Thyroid gland (tissue), 4 donors: ENCODE measurements around the gene PIEZO2. TPM values are rescaled to one million over a fixed set of nuclear protein-coding genes. Genes with fewer than 3 reads are reported as not detected.

Experiments
- DNase-seq, 2 donors: peaks; one replicate each; pipeline ENCODE4 v3.0.0-alpha.2; 2019
- H3K27ac ChIP-seq, 3 donors: fragments of 200-600 bp; sonication (generic); 1 replicate in 2 of 3; 2 replicates in 1 of 3; pipeline ENCODE4 v1.5.1; 2016 to 2019; ENCODE audit warnings: mild to moderate bottlenecking in 1 of 3, moderate library complexity in 1 of 3
- H3K27me3 ChIP-seq: fragments of 200-600 bp; sonication (generic); one replicate; pipeline ENCODE4 v1.5.1; 2019
- H3K36me3 ChIP-seq, 2 donors: fragments of 200-600 bp; sonication (generic); one replicate each; pipeline ENCODE4 v1.5.1; 2016 to 2019
- H3K4me1 ChIP-seq, 2 donors: fragments of 200-600 bp; sonication (generic); one replicate each; pipeline ENCODE4 v1.5.1; 2017 to 2019
- H3K4me3 ChIP-seq, 3 donors: fragments of 200-600 bp; sonication (generic); replicated peaks in 1 of 3; 1 replicate in 2 of 3; 2 replicates in 1 of 3; pipeline ENCODE4 v1.5.1; 2016; ENCODE audit warnings: mild to moderate bottlenecking in 1 of 3
- H3K9me3 ChIP-seq: fragments of 200-600 bp; sonication (generic); one replicate; pipeline ENCODE4 v1.5.1; 2017
- POLR2A ChIP-seq, 2 donors: fragments of 450-650 bp; IDR thresholded peaks; one replicate each; pipeline ENCODE4 v1.6.1; 2017; ENCODE audit warnings: antibody characterized with exemption in 2 of 2, mild to moderate bottlenecking in 2 of 2, moderate library complexity in 1 of 2
- WGBS, 2 donors: methylation state at CpG; one replicate each; pipeline ENCODE4 v1.1.5; 2017; 5-methylcytosine and 5-hydroxymethylcytosine counted together
- intact Hi-C: fragments of 100-400 bp; cut with DNase I; formaldehyde crosslinking; loops from one replicate; pipeline ENCODE4 v1.15.1; 2023
- total RNA-seq, 4 donors: library from RNA; depleted of rRNA; stranded (reverse); fragments of >200 nt; gene quantifications; one replicate each; pipeline ENCODE4 v1.2.3, GENCODE V29; 2016
- TF ChIP-seq, protein P1 (sequence below), 6 experiments: fragments of 200-600 bp in 3 of 6; fragments of 450-650 bp in 3 of 6; sonication (generic) in 3 of 6; IDR thresholded peaks; one replicate each; pipeline ENCODE4 v1.5.1; 2016 to 2019; ENCODE audit warnings: antibody characterized with exemption in 6 of 6, mild to moderate bottlenecking in 2 of 6, inconsistent platforms in 1 of 6, moderate library complexity in 1 of 6

PIEZO2 gene
- total RNA-seq, 4 donors from 2014 or later: 5.0 to 13.8 (median 6.1) TPM

DNA sequence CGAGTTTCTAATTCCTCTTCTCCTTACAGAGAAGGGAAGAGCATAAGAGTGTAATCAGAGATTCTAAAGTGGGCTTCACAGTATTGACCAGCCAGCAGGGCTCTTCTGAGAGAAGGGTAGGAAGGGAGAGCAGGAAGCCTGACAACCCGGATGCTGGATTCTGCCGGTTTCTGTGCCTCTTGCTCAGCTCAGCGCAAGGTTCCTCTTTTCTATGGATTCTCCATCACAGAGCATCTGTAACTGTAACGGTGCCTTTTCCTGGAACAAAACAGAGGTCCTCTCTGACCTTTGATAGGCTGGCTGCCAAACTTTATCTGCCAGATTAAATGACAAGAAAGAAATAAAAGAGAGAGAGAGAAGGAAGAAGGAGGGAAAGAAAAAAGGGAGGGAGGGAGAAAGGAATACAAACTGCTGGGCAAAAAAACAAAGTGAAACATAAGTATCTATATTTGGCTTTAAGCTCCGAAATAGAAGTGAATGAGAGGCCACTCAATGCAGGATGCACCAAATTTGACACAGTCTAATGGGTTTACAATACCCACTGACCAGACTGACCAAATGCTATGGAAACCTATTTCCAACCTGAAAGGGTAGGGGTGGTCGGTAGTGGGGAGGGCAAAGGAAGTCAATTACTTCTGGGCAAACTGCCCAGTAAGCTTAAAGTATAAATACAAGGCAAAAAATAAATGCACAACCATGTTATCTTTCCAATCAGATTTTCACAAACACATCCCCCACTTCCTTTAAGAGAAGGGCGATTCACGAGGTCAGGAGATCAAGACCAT lies 59.2 kb downstream of the PIEZO2 start:
- Histone ChIP-seq H3K27ac (no peak overlapping the region), H3K36me3 (no peaks in the 10 kb centered on the region), H3K4me3 (no peak overlapping the region), H3K9me3 (no peaks in the 10 kb centered on the region), H3K4me1 (no peaks in the 10 kb centered on the region), H3K27me3 (no peaks in the 10 kb centered on the region)
- TF ChIP-seq, protein P1, sequence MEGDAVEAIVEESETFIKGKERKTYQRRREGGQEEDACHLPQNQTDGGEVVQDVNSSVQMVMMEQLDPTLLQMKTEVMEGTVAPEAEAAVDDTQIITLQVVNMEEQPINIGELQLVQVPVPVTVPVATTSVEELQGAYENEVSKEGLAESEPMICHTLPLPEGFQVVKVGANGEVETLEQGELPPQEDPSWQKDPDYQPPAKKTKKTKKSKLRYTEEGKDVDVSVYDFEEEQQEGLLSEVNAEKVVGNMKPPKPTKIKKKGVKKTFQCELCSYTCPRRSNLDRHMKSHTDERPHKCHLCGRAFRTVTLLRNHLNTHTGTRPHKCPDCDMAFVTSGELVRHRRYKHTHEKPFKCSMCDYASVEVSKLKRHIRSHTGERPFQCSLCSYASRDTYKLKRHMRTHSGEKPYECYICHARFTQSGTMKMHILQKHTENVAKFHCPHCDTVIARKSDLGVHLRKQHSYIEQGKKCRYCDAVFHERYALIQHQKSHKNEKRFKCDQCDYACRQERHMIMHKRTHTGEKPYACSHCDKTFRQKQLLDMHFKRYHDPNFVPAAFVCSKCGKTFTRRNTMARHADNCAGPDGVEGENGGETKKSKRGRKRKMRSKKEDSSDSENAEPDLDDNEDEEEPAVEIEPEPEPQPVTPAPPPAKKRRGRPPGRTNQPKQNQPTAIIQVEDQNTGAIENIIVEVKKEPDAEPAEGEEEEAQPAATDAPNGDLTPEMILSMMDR (IDR thresholded peaks at IDR 0.05): no peak
- TF ChIP-seq POLR2A (IDR thresholded peaks at IDR 0.05): no peak
- WGBS, 2 donors: 24 to 25% methylated on average over 9 of the region's 9 CpGs
- no peak for DNase-seq
- intact Hi-C loops: no loop called here

DNA sequence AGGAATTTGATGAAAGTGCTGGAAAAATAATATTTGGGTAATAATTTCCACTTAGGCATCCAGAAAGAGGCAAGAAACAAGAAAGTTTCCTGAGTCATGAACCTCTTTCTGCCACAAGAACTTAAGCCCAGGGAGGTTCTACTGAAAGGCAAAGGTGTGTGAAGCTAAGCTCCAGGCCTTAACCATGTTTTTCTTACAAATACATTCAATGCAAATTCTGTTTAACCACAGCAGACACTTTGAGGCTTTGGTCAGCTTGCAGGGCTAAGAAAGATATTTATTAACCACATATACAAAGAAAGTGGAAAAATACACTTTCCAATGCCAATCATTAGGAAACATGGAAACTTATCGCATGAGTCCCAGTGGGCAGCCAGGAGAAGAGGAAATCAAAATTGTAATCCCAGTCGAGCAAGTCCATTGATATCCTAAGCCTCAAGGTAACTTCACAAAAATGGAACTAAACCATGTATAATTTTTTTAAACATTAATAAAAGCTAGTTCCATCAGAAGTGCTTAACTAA lies 68.3 kb downstream of the PIEZO2 start:
- intact Hi-C loops: no loop called here
- 94 to 96% methylated on average over 2 of the region's 2 CpGs for WGBS, 2 donors
- TF ChIP-seq, protein P1 (IDR thresholded peaks at IDR 0.05): no peak
- TF ChIP-seq POLR2A (IDR thresholded peaks at IDR 0.05): no peak

DNA sequence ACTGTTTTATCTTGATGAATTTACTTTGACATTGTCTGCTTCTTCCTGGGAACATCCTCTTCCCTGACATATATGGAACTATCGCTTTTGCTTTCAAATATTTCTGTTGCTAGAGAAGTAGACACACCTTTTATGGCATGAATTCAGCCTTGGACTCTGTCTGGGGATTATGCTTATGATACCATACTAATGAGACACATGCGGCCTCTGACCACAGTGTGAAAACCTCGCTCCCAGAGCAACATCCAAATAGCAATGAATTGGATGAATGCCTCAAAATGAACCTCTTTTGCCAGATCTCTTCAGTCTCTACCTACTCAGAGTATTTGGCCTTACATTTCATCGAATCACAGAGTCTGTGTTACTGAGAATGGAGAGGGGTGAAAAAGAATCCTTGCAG lies 70.9 kb downstream of the PIEZO2 start:
- H3K9me3 ChIP-seq: no peaks in the 10 kb centered on the region
- H3K36me3 ChIP-seq: no peaks in the 10 kb centered on the region
- no peaks in the 10 kb centered on the region for H3K27me3 ChIP-seq
- intact Hi-C loops: no loop called here
- no peak overlapping the region for H3K27ac ChIP-seq
- no peak overlapping the region for H3K4me3 ChIP-seq
- H3K4me1 ChIP-seq: peaks cover 4 to 11% of the 10 kb centered on the region in 2 donors
- WGBS, 2 donors: 80 to 87% methylated on average over 4 of the region's 4 CpGs
- DNase-seq: no peak
- TF ChIP-seq, protein P1 (IDR thresholded peaks at IDR 0.05): no peak
- no peak for TF ChIP-seq POLR2A (IDR thresholded peaks at IDR 0.05)

More for the DNA sequence above, 68.3 kb downstream of the PIEZO2 start:
- Histone ChIP-seq H3K27ac (no peak overlapping the region), H3K36me3 (no peaks in the 10 kb centered on the region), H3K27me3 (no peaks in the 10 kb centered on the region), H3K9me3 (no peaks in the 10 kb centered on the region), H3K4me3 (no peak overlapping the region), H3K4me1 (no peaks in the 10 kb centered on the region)
- no peak for DNase-seq

DNA sequence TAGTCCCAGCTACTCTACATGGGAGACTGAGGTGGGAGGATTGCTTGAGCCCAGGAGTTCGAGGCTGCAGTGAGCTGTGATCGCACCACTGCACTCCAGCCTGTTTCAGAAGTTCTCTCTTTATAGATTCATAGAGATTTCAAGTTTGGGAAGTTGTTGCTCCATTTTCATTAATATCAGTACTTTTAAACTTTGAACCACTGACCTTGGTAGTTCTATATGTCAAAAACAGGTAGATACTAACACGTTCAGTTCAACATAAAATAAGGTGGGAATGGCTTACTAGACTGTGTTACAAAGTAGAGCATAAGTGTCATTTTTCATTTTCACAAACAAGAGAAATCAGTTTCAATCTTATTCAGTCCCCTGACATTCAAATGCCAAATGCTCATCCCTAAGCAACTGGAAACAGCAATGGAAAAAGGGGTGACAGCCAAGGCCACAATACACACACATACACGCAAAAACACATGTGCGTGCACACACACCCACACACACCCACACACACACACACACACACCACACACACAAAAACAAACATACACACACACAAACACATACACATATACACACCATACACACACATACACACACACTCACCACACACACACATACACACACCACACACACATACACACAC lies 71.7 kb downstream of the PIEZO2 start:
- Histone ChIP-seq H3K27ac (no peak overlapping the region), H3K9me3 (no peaks in the 10 kb centered on the region), H3K36me3 (no peaks in the 10 kb centered on the region), H3K27me3 (no peaks in the 10 kb centered on the region), H3K4me1 (peaks cover 4 to 11% of the 10 kb centered on the region in 2 donors), H3K4me3 (no peak overlapping the region)
- TF ChIP-seq POLR2A (IDR thresholded peaks at IDR 0.05): no peak
- TF ChIP-seq, protein P1 (IDR thresholded peaks at IDR 0.05): no peak
- no peak for DNase-seq
- intact Hi-C loops: no loop called here
- 61 to 70% methylated on average over 5 of the region's 5 CpGs for WGBS, 2 donors

DNA sequence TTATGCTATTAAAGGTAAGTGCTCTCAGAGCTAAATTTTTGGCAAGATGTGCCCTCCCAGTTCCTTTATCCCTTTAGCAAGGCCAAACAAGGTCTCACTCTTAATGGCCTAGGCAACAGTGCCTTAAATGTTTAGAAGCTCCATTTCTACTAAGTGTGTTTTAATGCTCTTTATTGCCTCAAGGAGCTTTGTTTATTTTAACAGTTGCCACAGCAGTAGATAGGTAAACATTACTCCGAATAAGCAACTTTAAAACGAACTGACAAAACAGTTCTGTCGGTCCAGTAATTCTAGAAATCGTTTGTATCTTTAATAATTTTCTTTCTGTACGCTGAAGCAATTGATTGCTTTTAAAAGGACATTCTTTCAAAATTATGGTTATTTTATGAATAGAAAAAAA lies 74.5 kb downstream of the PIEZO2 start:
- Histone ChIP-seq H3K27ac (peak overlapping the region in 1 of 3 donors; percentile 9), H3K4me1 (peaks cover 4 to 11% of the 10 kb centered on the region in 2 donors), H3K4me3 (no peak overlapping the region), H3K9me3 (no peaks in the 10 kb centered on the region), H3K27me3 (no peaks in the 10 kb centered on the region), H3K36me3 (no peaks in the 10 kb centered on the region)
- 21 to 36% methylated on average over 5 of the region's 5 CpGs for WGBS, 2 donors
- no peak for DNase-seq
- intact Hi-C loops: no loop called here
- TF ChIP-seq, protein P1 (IDR thresholded peaks at IDR 0.05): no peak
- TF ChIP-seq POLR2A (IDR thresholded peaks at IDR 0.05): no peak
